ENCODE results near the gene LHX3.
"Not testable (repeated sequence)": the region's sequence is repeated elsewhere in the genome, so short reads cannot be mapped to it uniquely, and the experiment has no call there.

Gene LHX3

GRCh38 chr9:136241542-136241941 is 36.6 kb upstream of the LHX3 start:
- DNase-seq (ENCODE audit: low spot score), result no peak

GRCh38 chr9:136240941-136241340 is 36.0 kb upstream of the LHX3 start:
- DNase-seq (ENCODE audit: low spot score), result no peak

GRCh38 chr9:136239983-136240330 is 35.0 kb upstream of the LHX3 start:
- DNase-seq (ENCODE audit: low spot score), result no peak

- DNase-seq (ENCODE audit: low spot score), result no peak
These were observed 34.4 kb upstream of the LHX3 start for GRCh38 chr9:136239135-136239982.

GRCh38 chr9:136238342-136238732 is 33.4 kb upstream of the LHX3 start:
- DNase-seq (ENCODE audit: low spot score), result no peak

- DNase-seq (ENCODE audit: low spot score), result no peak
These were observed 32.8 kb upstream of the LHX3 start for GRCh38 chr9:136237486-136238341.

- not testable (repeated sequence) for DNase-seq (ENCODE audit: low spot score)
These were observed 31.8 kb upstream of the LHX3 start for GRCh38 chr9:136236471-136237410.

GRCh38 chr9:136235709-136236455 is 31.0 kb upstream of the LHX3 start:
- no peak for DNase-seq (ENCODE audit: low spot score)

GRCh38 chr9:136235171-136235570 is 30.2 kb upstream of the LHX3 start:
- DNase-seq (ENCODE audit: low spot score), result no peak

GRCh38 chr9:136234597-136234996 is 29.7 kb upstream of the LHX3 start:
- no peak for DNase-seq (ENCODE audit: low spot score)

- DNase-seq (ENCODE audit: low spot score), result no peak
These were observed 28.9 kb upstream of the LHX3 start for GRCh38 chr9:136233868-136234267.

GRCh38 chr9:136233411-136233810 is 28.5 kb upstream of the LHX3 start:
- DNase-seq (ENCODE audit: low spot score), result no peak

GRCh38 chr9:136232969-136233368 is 28.0 kb upstream of the LHX3 start:
- DNase-seq (ENCODE audit: low spot score), result no peak

GRCh38 chr9:136231478-136232297 is 26.8 kb upstream of the LHX3 start:
- no peak for DNase-seq (ENCODE audit: low spot score)

- no peak for DNase-seq (ENCODE audit: low spot score)
These were observed 25.8 kb upstream of the LHX3 start for GRCh38 chr9:136230773-136231172.

GRCh38 chr9:136230365-136230764 is 25.4 kb upstream of the LHX3 start:
- DNase-seq (ENCODE audit: low spot score), result no peak

- DNase-seq (ENCODE audit: low spot score), result no peak
These were observed 24.5 kb upstream of the LHX3 start for GRCh38 chr9:136229096-136230065.

GRCh38 chr9:136228107-136228875 is 23.4 kb upstream of the LHX3 start:
- peak; percentile 89 for DNase-seq (ENCODE audit: low spot score)

Measured in SW480 (cell line).